ENCODE results near the gene SOX30. TPM values are rescaled to one million over a fixed set of nuclear protein-coding genes. Genes with fewer than 3 reads are reported as not detected.

Gene SOX30
- total RNA-seq, 4 donors from 2014 or later: not detected

- Histone ChIP-seq H3K27me3 (peaks cover 0 to 10% (median 0%) of the 10 kb centered on the region in 4 donors), H3K4me3 (no peak overlapping the region), H3K9me3 (no peaks in the 10 kb centered on the region), H3K4me1 (peaks cover 0 to 17% (median 11%) of the 10 kb centered on the region in 3 donors), H3K36me3 (no peaks in the 10 kb centered on the region), H3K27ac (no peak overlapping the region)
- 82 to 91% methylated on average over 5 to 6 of the region's 6 CpGs for WGBS, 2 donors
- intact Hi-C loops (cut with DNase I): loop anchor here (10.0 kb wide), 1 partner anchor 45 kb away; no protein-coding TSS in a partner anchor
- no peak for TF ChIP-seq CTCF (IDR thresholded peaks at IDR 0.05)
- no peak for TF ChIP-seq POLR2A (IDR thresholded peaks at IDR 0.05)
- no peak for DNase-seq
Observed at GRCh38 chr5:157669701-157670097, 17.5 kb upstream of the SOX30 start.

- peaks cover 0 to 10% (median 0%) of the 10 kb centered on the region in 4 donors for H3K27me3 ChIP-seq
- DNase-seq: no peak
- peaks cover 0 to 17% (median 11%) of the 10 kb centered on the region in 3 donors for H3K4me1 ChIP-seq
- no peaks in the 10 kb centered on the region for H3K9me3 ChIP-seq
- WGBS, 2 donors: 53 to 64% methylated on average over 1 of the region's 1 CpG
- intact Hi-C loops (cut with DNase I): loop anchor here (10.0 kb wide), 1 partner anchor 46 kb away; no protein-coding TSS in a partner anchor
- TF ChIP-seq POLR2A (IDR thresholded peaks at IDR 0.05) (no peak), CTCF (IDR thresholded peaks at IDR 0.05) (no peak)
- no peaks in the 10 kb centered on the region for H3K36me3 ChIP-seq
- no peak overlapping the region for H3K27ac ChIP-seq
- H3K4me3 ChIP-seq: no peak overlapping the region
Observed at GRCh38 chr5:157668356-157668755, 16.1 kb upstream of the SOX30 start.

- intact Hi-C loops (cut with DNase I): loop anchor here (10.0 kb wide), 1 partner anchor 49 kb away; no protein-coding TSS in a partner anchor
- TF ChIP-seq POLR2A (IDR thresholded peaks at IDR 0.05): no peak
- peaks cover 0 to 5% (median 4%) of the 10 kb centered on the region in 3 donors for H3K4me1 ChIP-seq
- WGBS, 2 donors: 68 to 75% methylated on average over 2 of the region's 2 CpGs
- H3K4me3 ChIP-seq: no peak overlapping the region
- no peak for DNase-seq
- H3K9me3 ChIP-seq: no peaks in the 10 kb centered on the region
- H3K36me3 ChIP-seq: no peaks in the 10 kb centered on the region
- no peaks in the 10 kb centered on the region for H3K27me3 ChIP-seq
- H3K27ac ChIP-seq: no peak overlapping the region
Observed at GRCh38 chr5:157665467-157666070, 13.3 kb upstream of the SOX30 start.

DNA sequence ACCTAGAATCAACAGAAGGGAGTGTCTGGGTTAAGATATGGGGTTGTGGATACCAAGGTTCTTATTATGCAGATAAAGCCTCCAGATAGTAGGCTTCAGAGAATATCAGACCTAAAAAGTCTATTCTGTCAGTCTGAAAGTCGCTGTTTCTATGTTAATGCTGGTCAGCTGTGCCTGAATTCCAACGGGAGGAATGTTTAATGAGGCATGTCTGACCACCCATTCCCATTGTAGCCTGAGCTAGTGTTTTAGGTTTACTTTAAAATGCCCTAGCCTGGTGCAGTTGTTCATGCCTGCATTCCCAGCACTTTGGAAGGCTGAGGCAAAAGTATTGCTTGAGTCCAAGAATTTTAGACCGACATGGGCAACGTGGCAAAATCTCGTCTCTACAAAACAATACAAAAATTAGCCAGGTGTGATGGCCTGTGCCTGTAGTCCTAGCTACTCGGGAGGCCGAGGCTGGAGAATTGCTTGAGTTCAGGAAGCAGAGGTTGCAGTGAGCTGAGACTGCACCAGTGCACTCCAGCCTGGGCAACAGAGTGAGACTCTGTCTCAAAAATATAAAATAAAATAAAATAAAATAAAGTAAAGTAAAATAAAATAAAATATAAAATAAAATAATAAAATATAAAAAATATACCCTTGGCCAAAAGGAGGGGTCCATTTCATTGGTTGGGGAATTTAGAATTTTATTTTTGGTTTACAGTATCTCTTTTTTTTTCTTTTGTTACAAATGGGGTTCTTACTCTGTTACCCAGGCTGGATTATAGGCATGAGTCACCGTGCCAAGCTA lies 7.8 kb upstream of the SOX30 start:
- Histone ChIP-seq H3K4me1 (no peaks in the 10 kb centered on the region), H3K27ac (no peak overlapping the region), H3K27me3 (no peaks in the 10 kb centered on the region), H3K9me3 (peaks cover 0 to 5% (median 5%) of the 10 kb centered on the region in 3 donors), H3K36me3 (no peaks in the 10 kb centered on the region), H3K4me3 (no peak overlapping the region)
- no peak for TF ChIP-seq CTCF (IDR thresholded peaks at IDR 0.05)
- no peak for TF ChIP-seq POLR2A (IDR thresholded peaks at IDR 0.05)
- intact Hi-C loops (cut with DNase I): loop anchor here (10.0 kb wide), 1 partner anchor 55 kb away; no protein-coding TSS in a partner anchor
- DNase-seq: no peak
- WGBS, 2 donors: 85 to 93% methylated on average over 7 to 8 of the region's 8 CpGs

DNA sequence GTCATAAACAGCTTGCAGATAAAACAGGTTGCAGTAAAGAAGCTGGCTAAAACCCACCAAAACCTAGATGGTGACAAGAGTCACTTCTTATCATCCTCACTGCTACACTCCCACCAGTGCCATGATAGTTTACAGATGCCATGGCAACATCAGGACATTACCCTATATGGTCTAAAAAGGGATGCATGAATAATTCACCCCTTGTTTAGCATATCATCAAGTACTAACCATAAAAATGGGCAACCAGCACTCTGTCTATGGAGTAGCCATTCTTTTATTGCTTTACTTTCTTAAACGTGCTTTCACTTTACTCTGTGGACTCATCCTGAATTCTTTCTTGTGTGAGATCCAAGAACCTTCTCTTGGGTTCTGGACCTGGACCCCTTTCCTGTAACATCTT lies 6.7 kb upstream of the SOX30 start:
- Histone ChIP-seq H3K9me3 (peaks cover 0 to 5% (median 5%) of the 10 kb centered on the region in 3 donors), H3K4me3 (no peak overlapping the region), H3K36me3 (no peaks in the 10 kb centered on the region), H3K4me1 (no peaks in the 10 kb centered on the region), H3K27me3 (no peaks in the 10 kb centered on the region), H3K27ac (no peak overlapping the region)
- no peak for DNase-seq
- intact Hi-C loops (cut with DNase I): no loop called here
- TF ChIP-seq POLR2A (IDR thresholded peaks at IDR 0.05) (no peak), CTCF (IDR thresholded peaks at IDR 0.05) (no peak)
- 73 to 83% methylated on average over 1 of the region's 1 CpG for WGBS, 2 donors

All from esophagus squamous epithelium (tissue), 5 donors.